HepG2 (cell line): ENCODE data around the gene FAHD1. TPM values are rescaled to one million over a fixed set of nuclear protein-coding genes. Genes with fewer than 3 reads are reported as not detected.
A peak's percentile ranks its signal among the peaks of the same experiment; 100 is the strongest.

Source experiments
- CBX2 ChIP-seq, 2 experiments: fragments of 200-600 bp in 1 of 2; sonication (generic); formaldehyde crosslinking in 1 of 2; IDR thresholded peaks; 2 replicates each; pipeline versions ENCODE4 v1.7.0 to v1.8.1; 2018 to 2022; ENCODE audit warnings: low read depth in 2 of 2, low read length in 1 of 2, mild to moderate bottlenecking in 1 of 2, missing genetic modification reagents in 1 of 2
- FOXO1 ChIP-seq: sonication (generic); formaldehyde crosslinking; IDR thresholded peaks from 2 replicates; pipeline ENCODE4 v1.4.0; 2020; ENCODE audit warnings: missing genetic modification reagents
- MTA3 ChIP-seq: sonication (generic); formaldehyde crosslinking; IDR thresholded peaks from 2 replicates; pipeline ENCODE4 v1.4.0; 2020; ENCODE audit warnings: missing genetic modification reagents
- NFE2 ChIP-seq: sonication (generic); formaldehyde crosslinking; IDR thresholded peaks from 2 replicates; pipeline ENCODE4 v1.4.0; 2020; ENCODE audit warnings: missing genetic modification reagents
- NFIC ChIP-seq: IDR thresholded peaks from 2 replicates; pipeline ENCODE4 v1.6.1; 2012; ENCODE audit warnings: mild to moderate bottlenecking, low read length, inconsistent platforms
- NR2C2 ChIP-seq: sonication (generic); formaldehyde crosslinking; IDR thresholded peaks from 2 replicates; pipeline ENCODE4 v1.4.0; 2020; ENCODE audit warnings: missing genetic modification reagents, mild to moderate bottlenecking, moderate library complexity, borderline replicate concordance
- REL ChIP-seq: sonication (generic); formaldehyde crosslinking; conservative IDR thresholded peaks from 2 replicates; pipeline ENCODE4 v1.8.0; 2022; ENCODE audit warnings: mild to moderate bottlenecking, missing genetic modification reagents, moderate library complexity
- RXRB ChIP-seq: IDR thresholded peaks from 2 replicates; pipeline ENCODE4 v1.6.1; 2016; ENCODE audit warnings: borderline replicate concordance, missing genetic modification reagents, missing compliant biosample characterization
- SYNCRIP ChIP-seq: fragments of 200-400 bp; formaldehyde crosslinking; IDR thresholded peaks from 2 replicates; pipeline ENCODE4 v1.6.1; 2018; ENCODE audit warnings: mild to moderate bottlenecking, low read depth, low read length; ENCODE audit not compliant: insufficient read depth
- TBL1XR1 ChIP-seq: fragments of 150-350 bp; IDR thresholded peaks from 2 replicates; pipeline ENCODE4 v1.6.1; 2014; ENCODE audit warnings: borderline replicate concordance, low read length; ENCODE audit not compliant: partially characterized antibody
- ZNF235 ChIP-seq: sonication (generic); formaldehyde crosslinking; IDR thresholded peaks from 2 replicates; pipeline ENCODE4 v1.8.1; 2023; ENCODE audit warnings: mild to moderate bottlenecking, missing genetic modification reagents, borderline replicate concordance
- ZNF510 ChIP-seq: sonication (generic); formaldehyde crosslinking; IDR thresholded peaks from 2 replicates; pipeline ENCODE4 v1.4.0; 2020; ENCODE audit warnings: low read depth, mild to moderate bottlenecking, missing genetic modification reagents
- ZNF605 ChIP-seq: sonication (generic); formaldehyde crosslinking; IDR thresholded peaks from 2 replicates; pipeline ENCODE4 v1.8.0; 2022; ENCODE audit warnings: mild to moderate bottlenecking, missing genetic modification reagents
- ZNF703 ChIP-seq: sonication (generic); formaldehyde crosslinking; IDR thresholded peaks from 2 replicates; pipeline ENCODE4 v1.5.1; 2020; ENCODE audit warnings: missing genetic modification reagents, mild to moderate bottlenecking, moderate library complexity, borderline replicate concordance
- ZNF782 ChIP-seq: sonication (generic); formaldehyde crosslinking; IDR thresholded peaks from 2 replicates; pipeline ENCODE4 v1.4.0; 2020; ENCODE audit warnings: missing genetic modification reagents, mild to moderate bottlenecking, borderline replicate concordance
- ZNF879 ChIP-seq: sonication (generic); formaldehyde crosslinking; IDR thresholded peaks from 2 replicates; pipeline ENCODE4 v1.8.1; 2023; ENCODE audit warnings: missing genetic modification reagents
- polyA plus RNA-seq, 8 experiments: library from polyadenylated mRNA; depleted of rRNA in 3 of 8; stranded (reverse) in 7 of 8; unstranded in 1 of 8; fragments of >200 nt; fragmentation: Illumina TruSeq in 4 of 8; extraction: Trizol in 4 of 8; gene quantifications; 2 replicates each; pipeline versions ENCODE4 v1.2.1 to v1.2.3, GENCODE V29; 2011 to 2016; ENCODE audit warnings: low read depth in 4 of 8, missing spikeins in 1 of 8, mixed read lengths in 1 of 8; ENCODE audit not compliant: insufficient read depth in 1 of 8
- total RNA-seq, 5 experiments: library from RNA; depleted of rRNA; stranded (reverse); fragments of >200 nt; fragmentation: Illumina TruSeq; extraction: Trizol; gene quantifications; 2 replicates each; pipeline ENCODE4 v1.2.3, GENCODE V29; 2016; ENCODE audit warnings: low read depth in 1 of 5
- TF ChIP-seq, protein P1 (sequence below), 2 experiments: IDR thresholded peaks; 2 replicates each; pipeline ENCODE4 v1.6.1; 2011 to 2012; ENCODE audit warnings: low read length in 2 of 2, borderline replicate concordance in 1 of 2, low read depth in 1 of 2, mild to moderate bottlenecking in 1 of 2, moderate library complexity in 1 of 2
- TF ChIP-seq, protein P2 (sequence below): sonication (generic); formaldehyde crosslinking; IDR thresholded peaks from 2 replicates; pipeline ENCODE4 v1.5.0; 2020; ENCODE audit warnings: missing genetic modification reagents
- TF ChIP-seq, protein P3 (sequence below): sonication (generic); formaldehyde crosslinking; IDR thresholded peaks from 2 replicates; pipeline ENCODE4 v1.4.0; 2020; ENCODE audit warnings: mild to moderate bottlenecking, missing genetic modification reagents
- TF ChIP-seq, protein P4 (sequence below): sonication (generic); formaldehyde crosslinking; IDR thresholded peaks from 2 replicates; pipeline ENCODE4 v1.4.0; 2020; ENCODE audit warnings: missing genetic modification reagents

FAHD1 gene
- total and polyA plus RNA-seq, 2 of the 13 experiments (the other 11 are each of a cell fraction or from before 2014, with no cell fraction given) = 39.0 to 45.3 TPM

DNA sequence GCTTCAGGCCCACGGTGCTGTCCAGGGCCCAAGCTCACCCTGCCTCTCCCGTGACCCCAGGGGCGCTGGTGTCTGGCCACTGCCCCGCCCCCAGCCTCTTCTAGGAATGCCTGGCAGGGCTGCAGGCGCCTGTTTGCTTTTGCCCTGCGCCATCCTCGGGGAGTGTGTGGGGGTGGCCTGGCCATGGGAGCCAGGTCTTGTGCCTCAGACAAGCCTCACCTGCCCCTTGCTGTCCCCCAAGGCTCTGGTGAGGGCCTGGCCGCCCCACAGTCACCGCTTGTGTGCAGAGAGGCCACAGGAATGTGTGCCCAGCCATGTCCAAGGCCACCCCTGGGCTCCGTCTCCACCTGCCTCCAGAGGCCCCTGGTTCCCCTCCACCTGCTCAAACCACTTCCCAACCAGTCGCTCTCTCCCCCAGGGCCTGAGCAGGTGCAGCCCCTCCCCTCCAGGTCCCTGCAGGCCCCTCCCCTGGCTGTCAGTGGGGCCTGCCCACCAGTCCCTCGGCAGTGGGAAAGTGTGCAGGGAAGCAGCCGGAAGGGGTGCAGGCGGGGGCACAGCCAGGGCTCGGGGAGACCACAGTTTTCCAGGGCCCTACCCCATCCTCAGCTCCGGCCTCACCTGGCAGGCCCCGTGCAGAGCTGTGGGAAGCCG, 32.7 kb upstream of the FAHD1 start (continued):
- TF ChIP-seq NFE2 (CRISPR knock-in tag) = no peak
- no peak for TF ChIP-seq CBX2 (IDR thresholded peaks at IDR 0.05; ENCODE audit: low read depth, low read length)
- TF ChIP-seq CBX2 (CRISPR knock-in tag; IDR thresholded peaks at IDR 0.05; ENCODE audit: low read depth) = no peak
- TF ChIP-seq FOXO1 (CRISPR knock-in tag) = no peak; the same call in 1 of the 2 replicates
- TF ChIP-seq ZNF235 (CRISPR knock-in tag) = no peak
- TF ChIP-seq, protein P1, sequence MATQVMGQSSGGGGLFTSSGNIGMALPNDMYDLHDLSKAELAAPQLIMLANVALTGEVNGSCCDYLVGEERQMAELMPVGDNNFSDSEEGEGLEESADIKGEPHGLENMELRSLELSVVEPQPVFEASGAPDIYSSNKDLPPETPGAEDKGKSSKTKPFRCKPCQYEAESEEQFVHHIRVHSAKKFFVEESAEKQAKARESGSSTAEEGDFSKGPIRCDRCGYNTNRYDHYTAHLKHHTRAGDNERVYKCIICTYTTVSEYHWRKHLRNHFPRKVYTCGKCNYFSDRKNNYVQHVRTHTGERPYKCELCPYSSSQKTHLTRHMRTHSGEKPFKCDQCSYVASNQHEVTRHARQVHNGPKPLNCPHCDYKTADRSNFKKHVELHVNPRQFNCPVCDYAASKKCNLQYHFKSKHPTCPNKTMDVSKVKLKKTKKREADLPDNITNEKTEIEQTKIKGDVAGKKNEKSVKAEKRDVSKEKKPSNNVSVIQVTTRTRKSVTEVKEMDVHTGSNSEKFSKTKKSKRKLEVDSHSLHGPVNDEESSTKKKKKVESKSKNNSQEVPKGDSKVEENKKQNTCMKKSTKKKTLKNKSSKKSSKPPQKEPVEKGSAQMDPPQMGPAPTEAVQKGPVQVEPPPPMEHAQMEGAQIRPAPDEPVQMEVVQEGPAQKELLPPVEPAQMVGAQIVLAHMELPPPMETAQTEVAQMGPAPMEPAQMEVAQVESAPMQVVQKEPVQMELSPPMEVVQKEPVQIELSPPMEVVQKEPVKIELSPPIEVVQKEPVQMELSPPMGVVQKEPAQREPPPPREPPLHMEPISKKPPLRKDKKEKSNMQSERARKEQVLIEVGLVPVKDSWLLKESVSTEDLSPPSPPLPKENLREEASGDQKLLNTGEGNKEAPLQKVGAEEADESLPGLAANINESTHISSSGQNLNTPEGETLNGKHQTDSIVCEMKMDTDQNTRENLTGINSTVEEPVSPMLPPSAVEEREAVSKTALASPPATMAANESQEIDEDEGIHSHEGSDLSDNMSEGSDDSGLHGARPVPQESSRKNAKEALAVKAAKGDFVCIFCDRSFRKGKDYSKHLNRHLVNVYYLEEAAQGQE (IDR thresholded peaks at IDR 0.05; ENCODE audit: borderline replicate concordance in 1 of 2, low read depth in 1 of 2, low read length in 2 of 2) = no peak
- no peak for TF ChIP-seq TBL1XR1
- TF ChIP-seq REL (CRISPR knock-in tag) = no peak
- TF ChIP-seq SYNCRIP = no peak
- TF ChIP-seq NFIC = no peak
- TF ChIP-seq, protein P2, sequence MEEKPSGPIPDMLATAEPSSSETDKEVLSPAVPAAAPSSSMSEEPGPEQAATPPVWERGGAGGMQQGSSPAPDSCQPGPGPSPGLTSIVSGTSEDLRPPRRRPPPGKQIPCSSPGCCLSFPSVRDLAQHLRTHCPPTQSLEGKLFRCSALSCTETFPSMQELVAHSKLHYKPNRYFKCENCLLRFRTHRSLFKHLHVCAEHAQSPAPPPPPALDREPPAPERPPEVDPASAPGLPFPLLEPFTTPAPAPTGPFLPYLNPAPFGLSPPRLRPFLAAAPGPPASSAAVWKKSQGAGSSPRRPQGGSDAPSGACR (CRISPR knock-in tag) = 0 out of 2 replicates have a peak, but pooled peaks have one; percentile 51
- TF ChIP-seq ZNF510 = no peak
- TF ChIP-seq RXRB = peak; percentile 43; the same call in 1 of the 2 replicates
- TF ChIP-seq, protein P3, sequence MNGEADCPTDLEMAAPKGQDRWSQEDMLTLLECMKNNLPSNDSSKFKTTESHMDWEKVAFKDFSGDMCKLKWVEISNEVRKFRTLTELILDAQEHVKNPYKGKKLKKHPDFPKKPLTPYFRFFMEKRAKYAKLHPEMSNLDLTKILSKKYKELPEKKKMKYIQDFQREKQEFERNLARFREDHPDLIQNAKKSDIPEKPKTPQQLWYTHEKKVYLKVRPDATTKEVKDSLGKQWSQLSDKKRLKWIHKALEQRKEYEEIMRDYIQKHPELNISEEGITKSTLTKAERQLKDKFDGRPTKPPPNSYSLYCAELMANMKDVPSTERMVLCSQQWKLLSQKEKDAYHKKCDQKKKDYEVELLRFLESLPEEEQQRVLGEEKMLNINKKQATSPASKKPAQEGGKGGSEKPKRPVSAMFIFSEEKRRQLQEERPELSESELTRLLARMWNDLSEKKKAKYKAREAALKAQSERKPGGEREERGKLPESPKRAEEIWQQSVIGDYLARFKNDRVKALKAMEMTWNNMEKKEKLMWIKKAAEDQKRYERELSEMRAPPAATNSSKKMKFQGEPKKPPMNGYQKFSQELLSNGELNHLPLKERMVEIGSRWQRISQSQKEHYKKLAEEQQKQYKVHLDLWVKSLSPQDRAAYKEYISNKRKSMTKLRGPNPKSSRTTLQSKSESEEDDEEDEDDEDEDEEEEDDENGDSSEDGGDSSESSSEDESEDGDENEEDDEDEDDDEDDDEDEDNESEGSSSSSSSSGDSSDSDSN (CRISPR knock-in tag) = peak; percentile 80
- no peak for TF ChIP-seq ZNF703 (CRISPR knock-in tag)
- no peak for TF ChIP-seq ZNF605 (CRISPR knock-in tag)
- no peak for TF ChIP-seq ZNF879 (CRISPR knock-in tag)
- TF ChIP-seq MTA3 (CRISPR knock-in tag) = no peak
- peak; percentile 66; the same call in 1 of the 2 replicates for TF ChIP-seq ZNF782
- peak; percentile 37; the same call in 1 of the 2 replicates for TF ChIP-seq NR2C2 (CRISPR knock-in tag)
- TF ChIP-seq, protein P4, sequence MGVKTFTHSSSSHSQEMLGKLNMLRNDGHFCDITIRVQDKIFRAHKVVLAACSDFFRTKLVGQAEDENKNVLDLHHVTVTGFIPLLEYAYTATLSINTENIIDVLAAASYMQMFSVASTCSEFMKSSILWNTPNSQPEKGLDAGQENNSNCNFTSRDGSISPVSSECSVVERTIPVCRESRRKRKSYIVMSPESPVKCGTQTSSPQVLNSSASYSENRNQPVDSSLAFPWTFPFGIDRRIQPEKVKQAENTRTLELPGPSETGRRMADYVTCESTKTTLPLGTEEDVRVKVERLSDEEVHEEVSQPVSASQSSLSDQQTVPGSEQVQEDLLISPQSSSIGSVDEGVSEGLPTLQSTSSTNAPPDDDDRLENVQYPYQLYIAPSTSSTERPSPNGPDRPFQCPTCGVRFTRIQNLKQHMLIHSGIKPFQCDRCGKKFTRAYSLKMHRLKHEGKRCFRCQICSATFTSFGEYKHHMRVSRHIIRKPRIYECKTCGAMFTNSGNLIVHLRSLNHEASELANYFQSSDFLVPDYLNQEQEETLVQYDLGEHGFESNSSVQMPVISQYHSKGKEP (CRISPR knock-in tag) = no peak
